Stimulated activated CD4-positive, alpha-beta T cell treated with anti-CD3 and anti-CD28 coated beads, Interleukin-12 subunit alpha, Interleukin-12 subunit beta, amount 100 ng/mL, for 24 hours (primary cell): Measurements from ENCODE around the gene LRP1-AS.

Experiments
- DNase-seq, 2 experiments: peaks; one replicate each; pipeline ENCODE4 v3.0.0-alpha.2; 2020; ENCODE audit warnings: low read depth in 2 of 2

LRP1-AS gene

DNA sequence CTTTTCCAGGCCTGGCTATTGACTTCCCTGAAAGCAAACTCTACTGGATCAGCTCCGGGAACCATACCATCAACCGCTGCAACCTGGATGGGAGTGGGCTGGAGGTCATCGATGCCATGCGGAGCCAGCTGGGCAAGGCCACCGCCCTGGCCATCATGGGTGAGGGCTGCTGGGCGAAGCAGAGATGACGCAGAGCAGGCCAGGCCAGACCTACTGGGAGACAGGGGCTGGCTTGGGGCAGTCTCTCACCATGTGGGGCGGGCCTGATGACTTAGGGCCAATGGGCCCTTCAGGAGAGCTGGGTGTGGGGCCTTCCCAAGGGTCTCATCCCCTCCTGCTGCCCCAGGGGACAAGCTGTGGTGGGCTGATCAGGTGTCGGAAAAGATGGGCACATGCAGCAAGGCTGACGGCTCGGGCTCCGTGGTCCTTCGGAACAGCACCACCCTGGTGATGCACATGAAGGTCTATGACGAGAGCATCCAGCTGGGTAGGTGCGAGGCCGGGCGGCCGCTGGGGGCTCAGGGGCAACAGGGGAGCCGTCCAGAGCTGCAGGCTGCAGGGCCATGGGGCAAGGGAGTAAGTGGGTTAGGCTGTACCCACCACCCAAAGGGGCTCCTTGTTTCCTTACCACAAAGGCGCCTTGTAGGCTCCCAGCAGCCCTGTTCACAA is 33.0 kb upstream of the LRP1-AS start:
- DNase-seq: no peak

- no peak for DNase-seq
Measured at GRCh38 chr12:57179331-57180086, 32.1 kb upstream of the LRP1-AS start.

DNA sequence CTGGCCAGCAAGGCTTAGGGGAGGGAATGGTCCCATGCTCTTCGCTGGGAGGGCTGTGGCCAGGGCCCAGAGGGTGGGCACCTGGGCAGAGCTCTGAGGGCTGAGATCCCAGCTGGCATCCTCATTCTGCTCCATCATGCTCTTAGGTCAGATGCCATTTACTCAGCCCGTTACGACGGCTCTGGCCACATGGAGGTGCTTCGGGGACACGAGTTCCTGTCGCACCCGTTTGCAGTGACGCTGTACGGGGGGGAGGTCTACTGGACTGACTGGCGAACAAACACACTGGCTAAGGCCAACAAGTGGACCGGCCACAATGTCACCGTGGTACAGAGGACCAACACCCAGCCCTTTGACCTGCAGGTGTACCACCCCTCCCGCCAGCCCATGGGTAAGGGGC is 30.8 kb upstream of the LRP1-AS start:
- DNase-seq: no peak

DNA sequence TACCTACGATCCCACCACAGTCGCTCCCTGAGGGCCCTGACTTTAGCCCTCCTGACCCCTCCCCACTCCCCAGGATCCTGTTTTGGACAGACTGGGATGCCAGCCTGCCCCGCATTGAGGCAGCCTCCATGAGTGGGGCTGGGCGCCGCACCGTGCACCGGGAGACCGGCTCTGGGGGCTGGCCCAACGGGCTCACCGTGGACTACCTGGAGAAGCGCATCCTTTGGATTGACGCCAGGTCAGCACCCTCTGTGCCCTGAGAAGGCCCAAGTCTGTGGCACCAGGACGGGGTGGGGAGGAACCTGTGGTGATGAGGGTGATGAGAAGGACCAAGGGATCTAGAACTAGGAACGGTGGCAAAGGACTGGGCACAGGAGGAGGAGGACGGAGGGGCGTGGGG is 29.9 kb upstream of the LRP1-AS start:
- DNase-seq: no peak

DNA sequence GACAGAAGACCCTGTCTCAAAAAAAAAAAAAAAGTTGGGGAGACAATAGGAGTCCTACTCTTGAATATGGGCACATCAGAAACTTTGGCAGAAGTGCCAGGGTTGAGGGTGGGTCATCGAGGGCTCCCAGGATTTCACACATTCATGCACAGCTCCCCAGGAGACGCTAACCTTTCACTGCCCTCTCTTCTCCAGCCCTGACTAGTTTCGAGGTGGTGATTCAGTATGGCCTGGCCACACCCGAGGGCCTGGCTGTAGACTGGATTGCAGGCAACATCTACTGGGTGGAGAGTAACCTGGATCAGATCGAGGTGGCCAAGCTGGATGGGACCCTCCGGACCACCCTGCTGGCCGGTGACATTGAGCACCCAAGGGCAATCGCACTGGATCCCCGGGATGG is 29.4 kb upstream of the LRP1-AS start:
- DNase-seq: no peak

GRCh38 chr12:57176139-57176477 is 28.7 kb upstream of the LRP1-AS start:
- no peak for DNase-seq

DNA sequence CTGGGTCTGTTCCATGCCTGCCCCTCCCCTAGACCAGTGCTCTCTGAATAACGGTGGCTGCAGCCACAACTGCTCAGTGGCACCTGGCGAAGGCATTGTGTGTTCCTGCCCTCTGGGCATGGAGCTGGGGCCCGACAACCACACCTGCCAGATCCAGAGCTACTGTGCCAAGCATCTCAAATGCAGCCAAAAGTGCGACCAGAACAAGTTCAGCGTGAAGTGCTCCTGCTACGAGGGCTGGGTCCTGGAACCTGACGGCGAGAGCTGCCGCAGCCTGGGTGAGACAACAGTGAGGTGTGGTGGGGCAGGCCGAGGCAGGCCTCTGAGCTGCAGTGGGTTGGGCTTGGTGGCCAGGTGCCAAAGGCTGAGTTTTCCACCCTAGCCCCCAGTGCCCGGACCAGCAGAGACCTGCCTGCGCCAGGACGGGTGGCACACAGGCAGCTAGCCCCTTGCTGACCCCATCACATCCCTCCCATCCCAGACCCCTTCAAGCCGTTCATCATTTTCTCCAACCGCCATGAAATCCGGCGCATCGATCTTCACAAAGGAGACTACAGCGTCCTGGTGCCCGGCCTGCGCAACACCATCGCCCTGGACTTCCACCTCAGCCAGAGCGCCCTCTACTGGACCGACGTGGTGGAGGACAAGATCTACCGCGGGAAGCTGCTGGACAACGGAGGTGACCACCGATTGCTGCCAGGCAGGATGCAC is 28.2 kb upstream of the LRP1-AS start:
- peak in 1 of 2 experiments; percentile 54 for DNase-seq

DNA sequence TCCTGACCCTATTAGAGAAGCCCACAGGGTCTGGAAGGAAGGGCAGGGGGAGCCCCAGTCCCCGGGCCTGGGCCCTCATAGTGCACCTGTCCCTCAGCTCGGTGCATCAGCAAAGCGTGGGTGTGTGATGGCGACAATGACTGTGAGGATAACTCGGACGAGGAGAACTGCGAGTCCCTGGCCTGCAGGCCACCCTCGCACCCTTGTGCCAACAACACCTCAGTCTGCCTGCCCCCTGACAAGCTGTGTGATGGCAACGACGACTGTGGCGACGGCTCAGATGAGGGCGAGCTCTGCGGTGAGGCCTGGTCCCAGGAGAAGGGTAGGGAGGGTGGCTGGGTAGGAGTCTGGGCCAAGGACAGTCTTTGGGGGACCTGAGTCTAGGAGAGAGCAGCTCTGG is 26.3 kb upstream of the LRP1-AS start:
- no peak for DNase-seq

GRCh38 chr12:57173089-57173488 is 25.7 kb upstream of the LRP1-AS start:
- DNase-seq: no peak

DNA sequence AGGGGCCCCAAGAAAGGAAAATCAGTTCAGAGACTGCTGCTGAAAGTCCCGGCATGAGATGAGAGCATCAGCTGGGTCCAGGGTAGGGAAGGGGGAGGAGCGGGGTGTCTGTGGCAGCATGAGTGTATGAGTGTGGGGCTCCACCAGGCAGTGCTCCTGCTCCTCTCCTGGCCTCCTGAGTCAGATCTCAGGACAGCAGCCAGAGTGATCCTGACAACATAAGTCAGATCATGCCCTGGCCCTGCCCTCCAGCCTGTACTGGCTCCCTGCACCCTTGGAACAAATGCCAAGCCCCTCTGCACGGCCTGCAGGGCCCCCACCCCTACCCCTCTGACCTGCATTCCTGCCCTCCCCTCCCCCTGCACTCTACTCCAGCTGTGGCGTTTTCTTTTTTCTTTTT is 24.2 kb upstream of the LRP1-AS start:
- no peak for DNase-seq

GRCh38 chr12:57170927-57171326 is 23.5 kb upstream of the LRP1-AS start:
- DNase-seq: no peak

DNA sequence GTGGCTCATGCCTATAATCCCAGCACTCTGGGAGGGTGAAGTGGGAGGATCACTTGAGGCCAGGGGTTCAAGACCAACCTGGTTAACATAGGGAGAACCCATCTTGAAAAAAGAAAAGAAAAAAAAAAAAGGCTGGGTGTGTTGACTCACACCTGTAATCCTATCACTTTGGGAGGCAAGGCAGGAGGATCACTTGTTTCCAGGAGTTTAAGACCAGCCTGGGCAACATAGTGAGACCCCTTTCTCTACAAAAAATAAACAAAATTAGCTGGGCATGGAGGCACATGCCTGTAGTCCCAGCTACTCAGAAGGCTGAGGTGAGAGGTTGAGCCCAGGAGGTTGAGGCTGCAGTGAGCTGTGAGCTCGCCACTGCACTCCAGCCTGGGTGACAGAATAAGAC is 23.0 kb upstream of the LRP1-AS start:
- no peak for DNase-seq

GRCh38 chr12:57169969-57170368 is 22.6 kb upstream of the LRP1-AS start:
- no peak for DNase-seq

GRCh38 chr12:57169046-57169795 is 21.8 kb upstream of the LRP1-AS start:
- DNase-seq: no peak

- DNase-seq: no peak
Measured at GRCh38 chr12:57168058-57168457, 20.6 kb upstream of the LRP1-AS start.

- peak; percentile 20 to 44 for DNase-seq
Measured at GRCh38 chr12:57166971-57167371, 19.6 kb upstream of the LRP1-AS start.

DNA sequence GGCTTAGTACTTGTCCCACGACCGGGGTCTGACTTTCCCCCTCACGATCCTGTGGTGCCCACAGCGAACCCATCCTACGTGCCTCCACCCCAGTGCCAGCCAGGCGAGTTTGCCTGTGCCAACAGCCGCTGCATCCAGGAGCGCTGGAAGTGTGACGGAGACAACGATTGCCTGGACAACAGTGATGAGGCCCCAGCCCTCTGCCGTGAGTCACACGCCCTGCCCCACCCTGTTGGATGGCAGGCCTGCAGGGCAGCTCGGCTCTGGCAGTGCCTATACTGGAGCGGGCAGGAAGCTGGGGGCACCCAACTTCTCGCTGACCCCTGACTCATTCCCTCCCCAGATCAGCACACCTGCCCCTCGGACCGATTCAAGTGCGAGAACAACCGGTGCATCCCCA is 18.3 kb upstream of the LRP1-AS start:
- no peak for DNase-seq

DNA sequence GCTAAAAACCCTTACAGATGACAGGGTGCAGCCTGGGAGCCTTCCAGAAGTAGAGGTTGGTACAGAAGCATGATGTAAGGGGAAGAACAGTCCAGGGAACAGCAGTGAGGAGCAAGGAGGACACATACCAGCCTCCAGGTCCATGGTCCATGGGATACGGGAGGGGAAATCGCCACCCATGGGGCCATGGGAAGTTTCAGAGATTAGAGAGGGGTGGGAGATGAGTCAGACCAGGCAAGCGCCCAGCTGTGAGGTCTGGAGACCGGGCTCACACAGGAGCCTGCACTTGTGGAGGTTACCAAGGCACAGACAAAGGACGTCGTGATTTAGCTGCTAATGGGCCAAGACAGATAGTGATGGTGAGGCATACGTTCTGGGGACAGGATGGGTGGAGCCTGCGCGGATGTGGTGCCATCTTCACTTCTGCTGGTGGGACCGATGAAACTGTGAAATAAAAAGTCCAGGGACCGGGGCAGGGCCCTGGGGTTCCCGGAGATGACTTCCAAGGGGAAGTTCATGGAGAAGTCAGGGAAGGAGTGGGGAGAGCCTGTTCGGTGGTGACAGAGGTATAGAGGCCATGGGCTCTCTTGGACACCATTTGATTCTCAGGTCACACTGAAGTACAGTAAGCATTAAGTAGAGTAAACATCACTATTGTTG is 17.7 kb upstream of the LRP1-AS start:
- DNase-seq: no peak

GRCh38 chr12:57164454-57164853 is 17.0 kb upstream of the LRP1-AS start:
- no peak for DNase-seq

DNA sequence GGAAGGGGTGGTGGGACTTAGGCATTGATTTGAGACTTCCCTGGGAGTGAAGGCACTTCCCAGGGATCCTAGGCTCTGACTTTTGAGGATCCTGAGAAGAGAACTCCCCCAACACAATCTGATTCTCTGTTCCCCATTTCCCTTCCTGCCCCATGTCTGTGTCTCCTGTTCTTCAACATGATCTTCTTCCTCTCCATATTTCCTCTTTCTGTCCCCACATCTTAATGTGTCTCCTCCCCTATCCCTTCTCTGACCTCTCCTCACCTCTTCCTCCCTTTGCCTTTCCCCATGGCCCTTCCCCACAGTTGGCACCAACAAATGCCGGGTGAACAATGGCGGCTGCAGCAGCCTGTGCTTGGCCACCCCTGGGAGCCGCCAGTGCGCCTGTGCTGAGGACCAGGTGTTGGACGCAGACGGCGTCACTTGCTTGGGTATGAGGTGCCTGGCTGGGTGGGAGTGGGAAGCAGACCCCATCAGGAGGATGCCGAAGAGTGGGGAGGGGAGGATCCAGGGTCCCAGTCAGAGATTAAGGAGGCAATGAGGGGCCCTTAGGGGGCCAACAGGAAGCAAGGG is 15.2 kb upstream of the LRP1-AS start:
- DNase-seq: no peak

- no peak for DNase-seq
Measured at GRCh38 chr12:57161491-57161890, 14.1 kb upstream of the LRP1-AS start.
